ENCODE data around the gene KCNQ1.
A peak's percentile ranks its signal among the peaks of the same experiment; 100 is the strongest.

DNA sequence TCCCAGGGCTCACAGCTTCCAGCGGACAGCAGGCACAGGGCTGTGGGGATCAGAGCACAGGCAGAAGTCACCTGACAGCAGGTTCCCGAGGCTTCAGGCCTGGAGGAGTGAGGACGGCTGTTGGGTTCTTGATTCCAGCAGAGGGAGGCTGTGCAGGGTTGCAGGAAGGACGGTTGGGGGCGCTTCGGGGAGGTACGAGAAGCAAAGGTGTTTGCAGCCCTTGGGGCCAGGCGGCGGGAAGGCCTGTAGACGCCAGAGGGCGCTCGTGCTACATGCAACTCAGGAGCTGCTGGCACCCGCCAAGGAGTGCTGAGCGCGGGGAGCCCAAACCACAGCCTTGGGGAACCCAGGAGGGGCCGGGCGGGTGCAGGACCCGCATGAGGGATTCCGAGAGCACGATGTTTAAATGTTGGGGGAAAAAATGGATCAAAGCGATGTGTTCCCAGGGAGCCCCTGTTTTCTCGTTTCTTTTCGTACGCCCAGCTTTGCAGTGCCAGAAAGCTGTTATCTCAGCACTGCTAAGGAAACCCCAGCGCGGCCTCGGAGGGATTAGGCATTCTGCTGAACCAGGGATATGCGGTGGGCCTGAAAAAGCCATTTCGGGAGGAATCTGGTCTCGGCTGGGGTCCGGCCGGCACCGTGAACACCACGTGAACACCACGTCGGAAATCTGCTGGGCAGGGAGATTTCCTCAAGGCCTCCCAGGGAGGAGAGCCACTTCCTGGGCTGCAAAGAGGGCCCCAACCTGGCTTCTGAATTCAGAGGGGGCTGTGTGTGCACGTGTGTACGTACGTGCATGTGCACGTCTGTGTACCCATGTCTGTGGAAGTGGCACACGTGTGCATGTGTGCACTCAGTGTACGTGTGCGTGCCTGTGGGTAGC, 88.1 kb downstream of the KCNQ1 start:
- no peak for TF ChIP-seq EP300 (IDR thresholded peaks at IDR 0.05)
- TF ChIP-seq, protein P1, sequence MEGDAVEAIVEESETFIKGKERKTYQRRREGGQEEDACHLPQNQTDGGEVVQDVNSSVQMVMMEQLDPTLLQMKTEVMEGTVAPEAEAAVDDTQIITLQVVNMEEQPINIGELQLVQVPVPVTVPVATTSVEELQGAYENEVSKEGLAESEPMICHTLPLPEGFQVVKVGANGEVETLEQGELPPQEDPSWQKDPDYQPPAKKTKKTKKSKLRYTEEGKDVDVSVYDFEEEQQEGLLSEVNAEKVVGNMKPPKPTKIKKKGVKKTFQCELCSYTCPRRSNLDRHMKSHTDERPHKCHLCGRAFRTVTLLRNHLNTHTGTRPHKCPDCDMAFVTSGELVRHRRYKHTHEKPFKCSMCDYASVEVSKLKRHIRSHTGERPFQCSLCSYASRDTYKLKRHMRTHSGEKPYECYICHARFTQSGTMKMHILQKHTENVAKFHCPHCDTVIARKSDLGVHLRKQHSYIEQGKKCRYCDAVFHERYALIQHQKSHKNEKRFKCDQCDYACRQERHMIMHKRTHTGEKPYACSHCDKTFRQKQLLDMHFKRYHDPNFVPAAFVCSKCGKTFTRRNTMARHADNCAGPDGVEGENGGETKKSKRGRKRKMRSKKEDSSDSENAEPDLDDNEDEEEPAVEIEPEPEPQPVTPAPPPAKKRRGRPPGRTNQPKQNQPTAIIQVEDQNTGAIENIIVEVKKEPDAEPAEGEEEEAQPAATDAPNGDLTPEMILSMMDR (IDR thresholded peaks at IDR 0.05): peak; percentile 97 to 99
- no peak for TF ChIP-seq POLR2AphosphoS5 (IDR thresholded peaks at IDR 0.05)
- no peak for TF ChIP-seq POLR2A (IDR thresholded peaks at IDR 0.05)
